MCF 10A (cell line): ENCODE data around the gene MRPS17. TPM values are rescaled to one million over a fixed set of nuclear protein-coding genes. Genes with fewer than 3 reads are reported as not detected.

Experiments used
- BruUV-seq: library from RNA; stranded (reverse); fragments of 400-500 nt; replicated peaks from 2 replicates; lab custom pipeline; 2021; lab: Mats Ljungman, UMichigan
- CTCF ChIA-PET: fragments of 300-600 bp; sonication (Branson Sonifier 250); formaldehyde crosslinking; extraction: SDS; loops from one replicate; lab custom pipeline; 2021; ENCODE audit warnings: antibody characterized with exemption, inconsistent platforms; lab: Yijun Ruan, JAX
- POLR2A ChIA-PET: fragments of 300-600, 350-650 bp; sonication (Branson Sonifier 250); formaldehyde crosslinking; extraction: SDS; loops from one replicate; lab custom pipeline; 2020; ENCODE audit warnings: antibody characterized with exemption, inconsistent platforms; lab: Yijun Ruan, JAX
- DNase-seq: peaks from one replicate; pipeline ENCODE4 v3.0.0-alpha.2; 2018; ENCODE audit not compliant: unreplicated experiment
- H3K27ac Mint-ChIP-seq: one replicate; pipeline ENCODE4 v1.8.0; 2022; ENCODE audit warnings: mild to moderate bottlenecking, low read depth, mixed read lengths; ENCODE audit not compliant: unreplicated experiment
- H3K27me3 Mint-ChIP-seq: one replicate; pipeline ENCODE4 v1.8.0; 2022; ENCODE audit warnings: mixed read lengths; ENCODE audit not compliant: insufficient read depth, unreplicated experiment
- H3K36me3 Mint-ChIP-seq: one replicate; pipeline ENCODE4 v1.8.0; 2022; ENCODE audit warnings: mild to moderate bottlenecking, moderate library complexity, mixed read lengths; ENCODE audit not compliant: insufficient read depth, unreplicated experiment
- H3K4me1 Mint-ChIP-seq: one replicate; pipeline ENCODE4 v1.8.0; 2022; ENCODE audit warnings: mixed read lengths; ENCODE audit not compliant: insufficient read depth, unreplicated experiment
- H3K4me3 Mint-ChIP-seq: one replicate; pipeline ENCODE4 v1.8.0; 2022; ENCODE audit warnings: mild to moderate bottlenecking, moderate library complexity, mixed read lengths; ENCODE audit not compliant: unreplicated experiment
- H3K9me3 Mint-ChIP-seq: one replicate; pipeline ENCODE4 v1.8.0; 2022; ENCODE audit warnings: mixed read lengths; ENCODE audit not compliant: unreplicated experiment
- intact Hi-C: fragments of 100-400 bp; cut with micrococcal nuclease; formaldehyde crosslinking; loops from 2 replicates; pipeline ENCODE4 v1.14.1; 2022
- total RNA-seq: library from RNA; stranded (reverse); gene quantifications from 2 replicates; pipeline ENCODE4 v1.2.3, GENCODE V29; 2022
- TF ChIP-seq, protein P1 (sequence below): fragments of 200-600 bp; IDR thresholded peaks from one replicate; pipeline ENCODE4 v1.8.0; 2022; ENCODE audit warnings: antibody characterized with exemption, mild to moderate bottlenecking; ENCODE audit not compliant: unreplicated experiment

Gene MRPS17
- total RNA-seq, 1 experiment from 2014 or later = 31.0 TPM

DNA sequence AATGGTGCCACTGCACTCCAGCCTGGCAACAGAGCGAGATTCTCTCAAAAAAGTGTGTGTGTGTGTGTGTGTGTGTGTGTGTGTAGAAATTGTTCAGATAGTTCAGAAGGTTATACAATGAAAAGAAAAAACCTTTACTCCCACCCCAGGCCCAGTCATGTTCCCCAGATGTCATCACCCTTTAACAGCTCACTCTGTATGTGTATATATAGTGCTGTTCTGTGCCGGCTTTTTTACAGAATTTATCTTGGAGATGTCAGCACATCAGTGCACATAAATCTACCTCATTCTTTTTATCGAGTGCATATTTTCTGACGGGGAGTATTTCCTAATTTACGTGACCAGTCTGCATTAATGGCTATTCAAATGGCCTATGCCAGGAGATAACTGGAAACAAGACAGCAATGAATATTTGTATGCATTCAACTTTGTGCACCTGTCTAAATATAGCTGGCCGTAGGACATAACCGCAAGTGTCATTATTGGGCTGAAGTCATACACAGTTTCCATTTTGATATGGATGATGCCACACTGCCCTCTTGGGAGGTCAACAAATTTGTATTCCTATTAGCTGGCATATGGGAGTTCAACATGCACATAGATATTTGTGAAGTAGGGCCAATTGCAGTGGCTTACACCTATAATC is 24.4 kb downstream of the MRPS17 start:
- intact Hi-C loops = no loop called here
- ChIA-PET CTCF (interaction anchor here (0.6 to 1.2 kb wide), 3 partner anchors 12 to 511 kb away, joined by 3 to 4 read pairs (median 3); no protein-coding TSS in a partner anchor), POLR2A (interaction anchor here (1.4 to 5.0 kb wide), 3 partner anchors 11 to 97 kb away, joined by 3 to 40 read pairs (median 3); partner anchors contain the start of gene NIPSNAP2)
- peaks cover 35% of the 10 kb centered on the region for H3K36me3 Mint-ChIP-seq
- TF ChIP-seq, protein P1, sequence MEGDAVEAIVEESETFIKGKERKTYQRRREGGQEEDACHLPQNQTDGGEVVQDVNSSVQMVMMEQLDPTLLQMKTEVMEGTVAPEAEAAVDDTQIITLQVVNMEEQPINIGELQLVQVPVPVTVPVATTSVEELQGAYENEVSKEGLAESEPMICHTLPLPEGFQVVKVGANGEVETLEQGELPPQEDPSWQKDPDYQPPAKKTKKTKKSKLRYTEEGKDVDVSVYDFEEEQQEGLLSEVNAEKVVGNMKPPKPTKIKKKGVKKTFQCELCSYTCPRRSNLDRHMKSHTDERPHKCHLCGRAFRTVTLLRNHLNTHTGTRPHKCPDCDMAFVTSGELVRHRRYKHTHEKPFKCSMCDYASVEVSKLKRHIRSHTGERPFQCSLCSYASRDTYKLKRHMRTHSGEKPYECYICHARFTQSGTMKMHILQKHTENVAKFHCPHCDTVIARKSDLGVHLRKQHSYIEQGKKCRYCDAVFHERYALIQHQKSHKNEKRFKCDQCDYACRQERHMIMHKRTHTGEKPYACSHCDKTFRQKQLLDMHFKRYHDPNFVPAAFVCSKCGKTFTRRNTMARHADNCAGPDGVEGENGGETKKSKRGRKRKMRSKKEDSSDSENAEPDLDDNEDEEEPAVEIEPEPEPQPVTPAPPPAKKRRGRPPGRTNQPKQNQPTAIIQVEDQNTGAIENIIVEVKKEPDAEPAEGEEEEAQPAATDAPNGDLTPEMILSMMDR = no peak
- no peaks in the 10 kb centered on the region for H3K9me3 Mint-ChIP-seq
- H3K4me3 Mint-ChIP-seq = no peak overlapping the region
- no TSS peak for BruUV-seq
- H3K4me1 Mint-ChIP-seq = peaks cover 19% of the 10 kb centered on the region
- no peak overlapping the region for H3K27ac Mint-ChIP-seq
- no peak for DNase-seq
- no peaks in the 10 kb centered on the region for H3K27me3 Mint-ChIP-seq

DNA sequence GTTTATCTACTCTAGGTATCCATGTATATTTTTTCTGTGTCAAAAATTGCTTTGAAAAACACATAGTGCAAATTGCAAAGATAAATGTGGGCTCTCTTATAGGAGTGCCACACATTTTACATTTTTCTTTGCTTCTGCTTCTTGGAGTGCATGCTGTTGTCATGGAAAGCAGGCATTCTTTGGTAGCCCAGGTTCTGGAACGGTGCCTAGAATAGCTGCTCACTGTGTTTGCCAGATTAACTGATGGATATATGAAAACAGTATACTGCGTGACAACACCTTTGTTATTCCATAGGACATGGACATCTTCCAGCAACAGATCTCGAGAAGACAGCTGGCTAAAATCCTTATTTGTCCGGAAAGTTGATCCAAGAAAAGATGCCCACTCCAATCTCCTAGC is 26.2 kb downstream of the MRPS17 start:
- intact Hi-C loops = no loop called here
- DNase-seq = peak; percentile 73
- Mint-ChIP-seq H3K36me3 (peaks cover 52% of the 10 kb centered on the region), H3K4me1 (peaks cover 19% of the 10 kb centered on the region), H3K4me3 (peak overlapping the region; percentile 67), H3K27me3 (no peaks in the 10 kb centered on the region), H3K27ac (peak overlapping the region; percentile 88), H3K9me3 (no peaks in the 10 kb centered on the region)
- TF ChIP-seq, protein P1 = no peak
- ChIA-PET POLR2A (interaction anchor here (1.0 to 5.0 kb wide), 7 partner anchors 12 to 128 kb away, joined by 3 to 40 read pairs (median 4); partner anchors contain the start of genes CCT6A, CHCHD2, NIPSNAP2 and PSPH), CTCF (interaction anchor here (0.5 to 2.3 kb wide), 7 partner anchors 12 to 698 kb away, joined by 3 to 12 read pairs (median 4); no protein-coding TSS in a partner anchor)
- BruUV-seq = no TSS peak

DNA sequence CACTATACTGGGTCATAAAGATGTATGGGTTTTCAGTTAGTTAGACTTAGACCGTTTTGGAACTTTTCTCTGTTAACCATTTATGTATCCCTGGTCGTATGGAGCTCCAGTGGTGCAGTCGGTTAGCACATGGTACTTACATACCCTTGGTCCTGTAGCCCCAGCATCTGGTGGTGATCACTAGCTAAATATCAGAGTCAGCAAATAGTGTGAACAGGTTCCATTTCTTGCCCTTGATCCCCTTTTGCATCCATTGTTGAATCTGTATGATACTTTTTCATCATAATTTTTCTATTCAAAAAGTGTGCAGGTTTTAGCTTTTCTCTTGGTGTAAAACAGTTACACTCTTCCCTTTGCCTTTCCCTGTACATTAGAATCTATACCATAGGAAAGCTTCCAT is 28.6 kb downstream of the MRPS17 start:
- Mint-ChIP-seq H3K9me3 (no peaks in the 10 kb centered on the region), H3K4me1 (peaks cover 16% of the 10 kb centered on the region), H3K4me3 (no peak overlapping the region), H3K27ac (no peak overlapping the region), H3K36me3 (peaks cover 76% of the 10 kb centered on the region), H3K27me3 (no peaks in the 10 kb centered on the region)
- BruUV-seq = no TSS peak
- intact Hi-C loops = no loop called here
- TF ChIP-seq, protein P1 = no peak
- no peak for DNase-seq
- ChIA-PET POLR2A (interaction anchor here (0.7 to 1.9 kb wide), 2 partner anchors 9 to 15 kb away, joined by 4 to 6 read pairs; no protein-coding TSS in a partner anchor), CTCF (interaction anchor here (0.6 to 1.4 kb wide), 6 partner anchors 13 to 338 kb away, joined by 3 to 7 read pairs (median 3); no protein-coding TSS in a partner anchor)

DNA sequence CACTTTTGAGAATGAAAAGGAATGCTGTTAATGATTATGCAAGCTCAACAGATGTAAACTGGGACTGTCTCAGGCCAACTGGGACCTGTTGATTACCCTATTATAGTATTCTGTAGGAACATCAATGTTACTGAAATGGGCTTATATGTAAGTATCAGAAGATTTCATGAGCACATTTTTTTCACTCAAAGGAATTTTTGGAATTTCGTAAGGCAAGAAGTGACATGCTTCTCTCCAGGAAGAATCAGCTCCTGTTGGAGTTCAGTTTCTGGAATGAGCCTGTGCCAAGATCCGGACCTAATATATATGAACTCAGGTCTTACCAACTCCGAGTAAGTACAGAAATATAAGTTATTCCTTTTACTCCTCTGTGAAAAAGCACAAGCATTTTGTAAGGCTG is 31.9 kb downstream of the MRPS17 start:
- DNase-seq = peak; percentile 11
- TF ChIP-seq, protein P1 = no peak
- Mint-ChIP-seq H3K27ac (peak overlapping the region; percentile 19), H3K9me3 (no peaks in the 10 kb centered on the region), H3K4me3 (no peak overlapping the region), H3K36me3 (peaks cover 95% of the 10 kb centered on the region), H3K27me3 (no peaks in the 10 kb centered on the region), H3K4me1 (peaks cover 6% of the 10 kb centered on the region)
- BruUV-seq = no TSS peak
- ChIA-PET CTCF (interaction anchor here (1.1 to 1.7 kb wide), 2 partner anchors 18 to 342 kb away, joined by 3 to 6 read pairs; no protein-coding TSS in a partner anchor), POLR2A (interaction anchor here (0.6 to 1.9 kb wide), 9 partner anchors 11 to 343 kb away, joined by 3 to 11 read pairs (median 6); partner anchors contain the start of genes CCT6A and PSPH)
- intact Hi-C loops = no loop called here
